Pancreas (tissue), 10 donors: ENCODE measurements around the gene CCSER2. TPM values are rescaled to one million over a fixed set of nuclear protein-coding genes. Genes with fewer than 3 reads are reported as not detected.
A peak's percentile ranks its signal among the peaks of the same experiment; 100 is the strongest.
"Not testable (repeated sequence)": the region's sequence is repeated elsewhere in the genome, so short reads cannot be mapped to it uniquely, and the experiment has no call there.

Experiments used
- ATAC-seq, 4 donors: fragments of 200-7000 bp; cut with Tn5 transposase; one replicate each; pipeline versions ENCODE4 v1.8.0 to v1.9.1; 2020; ENCODE audit warnings: mild to moderate bottlenecking in 4 of 4, moderate library complexity in 4 of 4
- DNase-seq, 6 donors: peaks; one replicate each; pipeline ENCODE4 v3.0.0-alpha.2; 2020
- FAIRE-seq: peaks from 2 replicates; lab custom pipeline; 2012; peaks lifted over from hg19 to GRCh38; lab: Jason Lieb, UNC
- H3K27ac ChIP-seq, 4 donors: fragments of 200-600 bp; sonication (generic); 1 replicate in 3 of 4; 2 replicates in 1 of 4; pipeline versions ENCODE4 v1.5.0 to v1.8.0; 2020
- H3K27me3 ChIP-seq, 4 donors: fragments of 200-600 bp; one replicate each; pipeline ENCODE4 v1.8.0; 2021
- H3K36me3 ChIP-seq, 3 donors: fragments of 200-600 bp; sonication (generic) in 1 of 3; one replicate each; pipeline versions ENCODE4 v1.5.0 to v1.8.0; 2020 to 2021
- H3K4me1 ChIP-seq, 3 donors: fragments of 200-600 bp; one replicate each; pipeline ENCODE4 v1.8.0; 2021
- H3K4me3 ChIP-seq, 4 donors: fragments of 200-600 bp; sonication (generic) in 2 of 4; one replicate each; pipeline versions ENCODE4 v1.5.0 to v1.8.0; 2020 to 2021
- H3K9me3 ChIP-seq, 4 donors: fragments of 200-600 bp; one replicate each; pipeline ENCODE4 v1.8.0; 2021
- CTCF ChIP-seq, 4 donors: fragments of 200-600 bp; sonication (generic) in 3 of 4; IDR thresholded peaks; one replicate each; pipeline versions ENCODE4 v1.5.0 to v1.8.0; 2021; ENCODE audit warnings: antibody characterized with exemption in 4 of 4
- WGBS, 2 donors: extraction: QIAGEN DNeasy Blood & Tissue Kit; methylation state at CpG; one replicate each; pipeline ENCODE4 v1.1.7; 2013; 5-methylcytosine and 5-hydroxymethylcytosine counted together
- intact Hi-C, 3 donors: fragments of 100-400 bp; cut with DNase I; formaldehyde crosslinking; loops; one replicate each; pipeline versions ENCODE4 v1.11.1 to v1.14.2; 2022
- polyA plus RNA-seq, 2 donors: library from polyadenylated mRNA; stranded (reverse); fragments of 200-250 nt; gene quantifications; one replicate each; pipeline ENCODE4 v1.2.3, GENCODE V29; 2013
- total RNA-seq, 6 donors: library from RNA; stranded (reverse); fragmentation: NEBNext Ultra II Directional in 4 of 6; extraction: Animal tissue kit (Norgen Biotek cat#: 25700) in 4 of 6; gene quantifications; one replicate each; pipeline versions ENCODE4 v1.2.1 to v1.2.4, GENCODE V29; 2021 to 2023
- donor health status: healthy with polysubstance abuse.
- donor health status: DM: no; HTN: no; CAD: no; lungs with moderate emphysema.
- donor health status: DM: no; HTN: no; CAD: no.
- donor health status: control.
- donor health status: control.
- donor health status: Bipolar disorder and iron deficiency.
- donor health status: DM: yes; HTN: yes; CAD: no.
- donor health status: DM: no; HTN: no; CAD: no.
- donor health status: DM: no; HTN: no; CAD: no.
- donor health status: DM: yes; HTN: yes; CAD: no.

CCSER2 gene
- total and polyA plus RNA-seq, 8 donors: 3.5 to 25.6 (median 21.8) TPM

DNA sequence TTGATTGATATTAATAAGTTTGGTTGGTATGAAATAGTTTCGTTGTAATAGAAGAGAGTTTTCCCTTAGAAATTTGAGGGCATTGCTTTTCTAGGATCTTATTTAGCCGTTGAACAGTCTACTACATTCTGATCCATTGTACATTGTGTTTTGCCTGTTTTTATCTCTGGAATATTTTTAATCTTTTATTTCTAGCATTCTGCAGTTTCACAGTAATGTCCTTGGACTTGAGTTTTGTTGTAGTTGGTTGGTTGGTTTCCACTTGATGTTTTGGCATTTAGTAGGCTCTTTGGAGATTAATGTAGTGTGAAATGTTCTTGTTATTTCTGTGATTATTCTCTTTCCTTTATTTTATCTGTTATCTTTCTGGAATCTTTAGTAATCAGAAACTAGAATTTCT is 112.4 kb downstream of the CCSER2 start:
- no peak for FAIRE-seq
- H3K9me3 ChIP-seq: no peaks in the 10 kb centered on the region
- no peak for DNase-seq
- no peak overlapping the region for H3K4me3 ChIP-seq
- intact Hi-C loops: no loop called here
- H3K36me3 ChIP-seq: no peaks in the 10 kb centered on the region
- H3K27me3 ChIP-seq: no peaks in the 10 kb centered on the region
- WGBS, 2 donors: 59 to 60% methylated on average over 2 of the region's 2 CpGs
- peak in 1 of 4 donors; percentile 44 for ATAC-seq
- peak overlapping the region in 2 of 4 donors; percentile 6 to 15 for H3K27ac ChIP-seq
- peaks cover 0 to 3% (median 0%) of the 10 kb centered on the region in 3 donors for H3K4me1 ChIP-seq
- no peak for TF ChIP-seq CTCF (IDR thresholded peaks at IDR 0.05)

- Histone ChIP-seq H3K4me3 (no peak overlapping the region), H3K36me3 (no peaks in the 10 kb centered on the region), H3K27me3 (no peaks in the 10 kb centered on the region), H3K4me1 (no peaks in the 10 kb centered on the region), H3K9me3 (no peaks in the 10 kb centered on the region), H3K27ac (no peak overlapping the region)
- FAIRE-seq (no peak), DNase-seq (no peak), ATAC-seq (no peak)
- 93% methylated on average over 8 of the region's 8 CpGs for WGBS, 2 donors
- no peak for TF ChIP-seq CTCF (IDR thresholded peaks at IDR 0.05)
- intact Hi-C loops: no loop called here
Measured at GRCh38 chr10:84447701-84448400, 119.5 kb downstream of the CCSER2 start.

GRCh38 chr10:84449351-84449750 is 121.0 kb downstream of the CCSER2 start:
- FAIRE-seq, H3K9me3 ChIP-seq, H3K27ac ChIP-seq, H3K4me3 ChIP-seq, ATAC-seq, intact Hi-C loops, DNase-seq, H3K36me3 ChIP-seq, H3K4me1 ChIP-seq, H3K27me3 ChIP-seq: not testable (repeated sequence)
- 97% methylated on average over 7 of the region's 7 CpGs for WGBS, 2 donors

DNA sequence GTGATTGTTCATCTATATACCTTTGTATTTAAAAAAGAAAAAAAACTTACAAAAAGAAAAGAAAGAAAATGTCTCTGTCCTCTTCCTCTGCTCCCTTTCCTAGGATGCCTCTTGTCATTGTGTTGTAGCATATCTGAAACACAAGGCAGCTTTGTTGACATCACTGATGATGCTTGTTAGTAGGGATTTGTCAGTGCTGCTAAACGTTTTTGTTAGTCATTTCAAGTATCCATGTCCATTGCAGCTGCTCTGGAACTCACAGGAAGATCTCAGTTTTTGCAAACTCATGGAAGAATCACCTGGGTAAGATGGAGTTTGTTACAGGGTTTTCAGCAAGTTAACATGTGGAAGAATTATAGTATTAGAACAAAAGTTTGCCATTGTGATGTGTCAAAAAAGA is 123.6 kb downstream of the CCSER2 start:
- Histone ChIP-seq H3K9me3 (no peaks in the 10 kb centered on the region), H3K27ac (no peak overlapping the region), H3K27me3 (no peaks in the 10 kb centered on the region), H3K4me1 (no peaks in the 10 kb centered on the region), H3K4me3 (no peak overlapping the region), H3K36me3 (no peaks in the 10 kb centered on the region)
- intact Hi-C loops: no loop called here
- DNase-seq: no peak
- no peak for FAIRE-seq
- 7 to 8% methylated on average over 1 of the region's 1 CpG for WGBS, 2 donors
- no peak for ATAC-seq
- no peak for TF ChIP-seq CTCF (IDR thresholded peaks at IDR 0.05)

DNA sequence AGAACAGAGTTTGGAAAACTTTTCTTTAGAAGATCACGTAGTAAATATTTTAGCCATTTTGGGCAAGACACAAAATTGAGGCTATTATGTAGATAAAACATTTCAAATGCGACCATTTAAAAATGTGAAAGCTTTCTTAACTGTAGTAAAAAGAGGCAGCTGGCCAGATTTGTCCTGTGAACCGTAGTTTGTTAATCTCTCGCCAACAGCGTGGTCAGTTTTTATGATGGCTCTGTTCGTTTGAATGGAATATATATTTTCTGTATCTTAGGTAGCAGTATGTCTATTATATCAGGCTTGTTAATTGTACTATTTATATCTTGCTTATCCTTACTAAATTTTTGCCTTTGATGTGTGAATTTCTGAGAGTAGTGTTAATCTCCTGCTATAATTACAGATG is 124.9 kb downstream of the CCSER2 start:
- no peak overlapping the region for H3K4me3 ChIP-seq
- no peak for DNase-seq
- no peaks in the 10 kb centered on the region for H3K4me1 ChIP-seq
- intact Hi-C loops: no loop called here
- no peaks in the 10 kb centered on the region for H3K9me3 ChIP-seq
- FAIRE-seq: no peak
- H3K27me3 ChIP-seq: no peaks in the 10 kb centered on the region
- no peaks in the 10 kb centered on the region for H3K36me3 ChIP-seq
- 94 to 95% methylated on average over 6 of the region's 6 CpGs for WGBS, 2 donors
- H3K27ac ChIP-seq: no peak overlapping the region
- ATAC-seq: no peak
- TF ChIP-seq CTCF (IDR thresholded peaks at IDR 0.05): no peak
